GM10266 (cell line): ENCODE data around the gene KREMEN1.
"Not testable (repeated sequence)": the region's sequence is repeated elsewhere in the genome, so short reads cannot be mapped to it uniquely, and the experiment has no call there.

Experiments used
- DNase-seq: peaks from one replicate; pipeline ENCODE4 v3.0.0; 2012; ENCODE audit errors: extremely low spot score
- TF ChIP-seq, protein P1 (sequence below): IDR thresholded peaks from 2 replicates; pipeline ENCODE4 v1.5.1; 2012; ENCODE audit warnings: mild to moderate bottlenecking, low read depth; ENCODE audit not compliant: control insufficient read depth, insufficient read depth; ENCODE audit errors: missing control alignments

KREMEN1 gene

DNA sequence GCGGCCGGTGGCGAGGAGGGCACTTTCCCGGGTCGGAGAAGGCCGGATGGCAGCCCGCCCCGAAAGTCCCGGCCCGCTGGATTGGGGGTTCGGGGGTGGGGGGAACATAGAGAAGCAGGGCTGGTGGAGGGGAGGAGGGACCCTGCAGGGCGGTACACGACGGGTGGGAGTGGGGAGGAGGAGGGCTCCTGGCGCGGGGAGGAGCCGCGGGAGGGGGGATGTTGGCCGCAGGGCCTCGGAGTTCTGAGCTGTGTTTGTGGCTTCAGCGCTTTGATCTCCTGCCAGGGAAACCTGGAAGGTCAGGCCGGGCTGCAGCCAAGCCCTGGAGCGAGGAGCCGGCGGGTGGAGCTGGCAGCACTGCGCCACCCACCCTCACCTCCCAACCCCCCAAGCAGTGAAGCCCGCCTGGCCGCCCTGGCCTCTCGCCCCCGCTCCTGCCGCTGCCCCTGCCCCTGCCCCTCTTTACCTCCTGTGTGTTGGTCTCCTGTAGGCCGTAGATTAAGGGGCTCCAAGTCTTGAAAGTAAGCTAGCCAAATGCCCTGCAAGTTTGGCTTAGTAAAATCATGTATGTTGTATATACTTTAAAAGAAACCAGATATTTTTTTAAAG, 42.1 kb upstream of the KREMEN1 start:
- TF ChIP-seq, protein P1, sequence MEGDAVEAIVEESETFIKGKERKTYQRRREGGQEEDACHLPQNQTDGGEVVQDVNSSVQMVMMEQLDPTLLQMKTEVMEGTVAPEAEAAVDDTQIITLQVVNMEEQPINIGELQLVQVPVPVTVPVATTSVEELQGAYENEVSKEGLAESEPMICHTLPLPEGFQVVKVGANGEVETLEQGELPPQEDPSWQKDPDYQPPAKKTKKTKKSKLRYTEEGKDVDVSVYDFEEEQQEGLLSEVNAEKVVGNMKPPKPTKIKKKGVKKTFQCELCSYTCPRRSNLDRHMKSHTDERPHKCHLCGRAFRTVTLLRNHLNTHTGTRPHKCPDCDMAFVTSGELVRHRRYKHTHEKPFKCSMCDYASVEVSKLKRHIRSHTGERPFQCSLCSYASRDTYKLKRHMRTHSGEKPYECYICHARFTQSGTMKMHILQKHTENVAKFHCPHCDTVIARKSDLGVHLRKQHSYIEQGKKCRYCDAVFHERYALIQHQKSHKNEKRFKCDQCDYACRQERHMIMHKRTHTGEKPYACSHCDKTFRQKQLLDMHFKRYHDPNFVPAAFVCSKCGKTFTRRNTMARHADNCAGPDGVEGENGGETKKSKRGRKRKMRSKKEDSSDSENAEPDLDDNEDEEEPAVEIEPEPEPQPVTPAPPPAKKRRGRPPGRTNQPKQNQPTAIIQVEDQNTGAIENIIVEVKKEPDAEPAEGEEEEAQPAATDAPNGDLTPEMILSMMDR: no peak
- DNase-seq: no peak

DNA sequence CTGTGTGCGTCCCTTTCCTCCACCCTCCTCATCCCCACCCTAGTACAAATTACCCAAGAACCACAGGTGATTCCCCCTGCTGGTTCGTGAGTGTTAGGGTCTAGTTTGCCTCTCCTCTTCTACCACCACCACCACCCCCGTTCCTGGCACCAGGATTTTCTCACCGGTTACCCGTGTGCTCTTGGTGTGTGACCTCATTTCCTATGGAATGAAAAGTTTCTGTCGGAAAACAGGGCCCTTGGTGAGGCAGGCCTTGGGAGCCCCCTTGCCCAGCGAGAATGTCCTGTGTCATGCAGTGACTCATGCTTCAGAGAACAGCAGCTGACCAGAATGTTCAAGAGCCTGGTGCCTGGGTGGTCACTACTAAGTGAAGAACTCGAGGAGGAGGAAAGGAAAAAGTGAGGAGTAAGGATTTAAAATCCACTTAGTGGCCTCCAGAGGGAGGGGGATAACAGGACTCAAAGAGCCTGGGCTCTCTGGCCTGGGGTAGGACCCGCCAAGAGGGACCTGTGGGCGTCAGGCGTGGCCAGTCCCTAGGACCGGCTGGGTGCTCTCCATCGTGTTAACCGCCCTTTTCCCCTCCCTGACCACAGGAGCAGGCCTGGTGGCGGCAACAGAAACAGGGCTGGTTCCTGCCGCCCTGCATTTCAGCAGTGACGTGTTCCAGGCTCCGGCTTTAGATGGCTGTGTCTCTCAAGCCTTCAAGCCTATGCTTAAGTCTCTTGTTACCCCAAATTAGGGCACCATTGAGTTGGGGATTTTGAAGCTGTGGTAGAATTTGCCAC, 41.4 kb upstream of the KREMEN1 start:
- DNase-seq: no peak

DNA sequence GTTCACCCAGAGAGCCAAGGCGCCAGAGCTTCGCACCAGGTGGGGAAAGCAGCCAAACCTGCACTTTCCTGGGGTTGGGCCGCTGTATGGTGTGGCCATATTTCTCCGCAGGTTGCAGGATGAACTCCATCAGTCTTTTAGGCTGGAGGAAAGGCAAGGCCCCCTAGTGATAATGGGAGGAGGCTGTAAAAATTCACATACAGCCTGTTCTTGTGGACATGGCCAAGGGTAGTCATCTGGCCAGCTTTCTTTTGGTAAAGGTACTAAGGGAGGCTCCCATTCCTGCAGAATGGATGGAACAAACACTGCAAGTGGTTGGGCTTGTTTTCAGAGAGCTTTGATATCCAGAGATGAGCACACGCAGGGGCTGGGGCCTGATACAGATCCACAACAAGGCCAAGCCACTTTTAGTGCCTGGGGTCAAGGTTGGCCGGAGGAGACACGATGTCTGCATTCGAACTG, 40.8 kb upstream of the KREMEN1 start:
- TF ChIP-seq, protein P1: no peak
- no peak for DNase-seq

More for the DNA sequence above, 41.4 kb upstream of the KREMEN1 start:
- TF ChIP-seq, protein P1: no peak

DNA sequence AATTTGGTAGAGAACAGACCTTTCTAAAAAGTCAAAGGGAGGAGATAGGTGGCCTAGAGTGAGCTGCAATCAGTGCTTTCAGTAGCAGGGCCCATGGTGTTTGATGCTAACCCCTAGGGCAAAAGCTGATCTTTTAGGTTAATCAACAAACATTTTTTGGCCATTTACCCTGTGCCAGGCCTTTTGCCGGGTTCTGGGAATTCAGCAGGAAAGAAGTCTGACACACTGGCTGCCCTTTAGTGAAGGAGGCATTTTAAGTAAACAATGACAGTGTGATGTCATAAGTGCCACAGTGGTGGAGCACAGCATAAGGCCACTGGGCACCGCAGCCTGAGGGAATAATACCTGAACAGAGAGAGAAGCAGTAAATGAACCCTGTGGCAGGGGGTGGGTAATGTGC, 40.3 kb upstream of the KREMEN1 start:
- no peak for DNase-seq
- TF ChIP-seq, protein P1: no peak

DNA sequence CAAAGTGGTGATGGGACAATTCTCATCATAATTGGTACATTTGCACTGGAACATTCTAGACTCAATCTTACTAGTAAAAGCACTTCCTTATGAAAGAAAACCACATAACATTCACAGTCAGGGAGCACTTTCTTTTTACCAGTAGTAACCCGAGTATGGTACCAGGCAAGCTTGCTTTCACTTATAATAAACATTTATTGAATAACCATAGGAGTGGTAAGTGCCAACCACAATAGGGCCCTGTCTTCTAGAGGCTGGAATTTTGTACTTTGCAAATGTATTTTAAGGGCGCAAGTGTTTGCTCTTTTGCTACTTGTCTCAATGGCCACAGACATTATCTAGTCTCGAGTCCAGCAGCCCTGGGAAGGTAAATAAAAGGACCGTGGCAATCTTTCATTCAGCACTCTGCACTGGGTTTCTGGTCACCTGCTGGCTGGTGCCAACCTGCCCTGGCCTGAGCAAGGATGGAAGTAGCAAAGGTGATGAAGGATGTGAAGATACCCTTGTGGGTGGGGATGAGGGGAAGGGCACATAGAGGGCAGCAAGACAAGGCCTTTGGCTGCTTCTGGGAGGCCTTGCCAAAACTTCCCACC, 35.4 kb upstream of the KREMEN1 start:
- TF ChIP-seq, protein P1: no peak

DNA sequence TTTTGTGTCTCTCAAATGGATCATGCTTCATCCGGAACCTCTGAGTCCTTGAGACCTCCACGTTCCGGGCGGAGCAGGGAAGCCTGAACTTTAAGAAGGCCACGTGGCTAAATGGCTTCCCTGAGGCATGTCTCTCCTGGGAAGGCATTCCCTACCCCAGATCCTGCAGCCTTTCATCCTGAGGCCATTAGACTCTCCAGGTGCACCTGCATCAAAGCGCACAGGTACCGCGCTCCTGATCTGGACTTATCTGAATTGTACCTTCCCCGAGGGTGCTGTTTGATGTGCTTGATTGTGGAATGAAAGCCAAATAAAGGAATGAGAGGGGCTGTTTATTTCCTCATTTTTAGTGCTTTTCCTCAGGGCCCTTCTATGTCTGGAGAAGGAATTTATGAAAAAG, 33.7 kb upstream of the KREMEN1 start:
- DNase-seq: no peak
- TF ChIP-seq, protein P1: no peak

More for the DNA sequence above, 35.4 kb upstream of the KREMEN1 start:
- DNase-seq: no peak

DNA sequence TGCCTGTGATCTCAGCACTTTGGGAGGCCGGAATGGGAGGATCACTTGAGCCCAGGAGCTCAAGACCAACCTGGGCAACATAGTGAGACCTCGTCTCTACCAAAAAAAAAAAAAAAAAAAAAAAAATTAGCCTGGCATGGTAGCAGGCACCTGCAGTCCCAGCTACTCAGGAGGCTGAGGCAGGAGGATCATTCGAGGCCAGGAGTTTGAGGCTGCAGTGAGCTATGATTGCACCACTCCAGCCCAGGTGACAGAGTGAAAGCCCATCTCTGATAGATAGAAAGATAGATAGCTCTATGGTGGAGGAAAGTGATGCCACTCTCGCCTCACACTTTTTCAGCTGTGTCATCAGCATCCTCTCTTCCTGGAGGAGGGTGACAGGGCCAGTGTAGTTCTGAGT, 33.2 kb upstream of the KREMEN1 start:
- not testable (repeated sequence) for DNase-seq
